Keratinocyte (primary cell): ENCODE results near the gene PARN.

Experiments
- CTCF ChIP-seq, 3 experiments: IDR thresholded peaks in 1 of 3; conservative IDR thresholded peaks in 1 of 3; optimal IDR thresholded peaks in 1 of 3; 2 replicates in 2 of 3; 3 replicates in 1 of 3; pipeline versions ENCODE3 to v1.5.1; 2011; ENCODE audit warnings: low read length in 3 of 3, mild to moderate bottlenecking in 3 of 3, moderate library complexity in 2 of 3, control low read depth in 1 of 3, inconsistent platforms in 1 of 3; ENCODE audit not compliant: insufficient read depth in 2 of 3; ENCODE audit errors: extremely low read depth in 1 of 3
- EZH2 ChIP-seq: IDR thresholded peaks from one replicate; pipeline ENCODE4 v1.6.1; 2012; ENCODE audit warnings: inconsistent platforms, mild to moderate bottlenecking, low read length, moderate library complexity

DNA sequence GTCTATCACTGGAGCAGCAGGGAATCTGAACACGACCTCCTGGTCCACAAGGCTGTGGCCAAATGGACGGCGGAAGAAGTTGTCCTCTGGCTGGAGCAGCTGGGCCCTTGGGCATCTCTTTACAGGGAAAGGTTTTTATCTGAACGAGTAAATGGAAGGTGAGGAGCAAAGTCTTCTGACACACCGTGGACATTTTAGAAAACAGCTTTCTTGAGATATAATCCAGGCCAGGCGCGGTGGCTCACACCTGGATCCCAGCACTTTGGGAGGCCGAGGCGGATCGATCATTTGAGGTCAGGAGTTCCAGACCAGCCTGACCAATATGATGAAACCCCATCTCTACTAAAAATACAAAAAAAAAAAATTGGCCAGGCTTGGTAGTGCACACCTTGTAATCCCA, 19.8 kb upstream of the PARN start:
- TF ChIP-seq CTCF (optimal IDR thresholded peaks at IDR 0.05 in 1 of 3, IDR thresholded peaks at IDR 0.05 in 1 of 3, conservative IDR thresholded peaks at IDR 0.05 in 1 of 3; ENCODE audit: extremely low read depth in 1 of 3, insufficient read depth in 2 of 3, low read length in 3 of 3) (no peak), EZH2 (no peak)
